GM19372 (cell line): ENCODE results near the gene HOXA13.

Experiments used
- ATAC-seq: cut with Tn5 transposase; IDR thresholded peaks from one replicate; pipeline ENCODE4 v1.9.1; 2021; ENCODE audit warnings: mild to moderate bottlenecking, low read depth, moderate library complexity; ENCODE audit not compliant: unreplicated experiment

The HOXA13 gene

GRCh38 chr7:27172315-27172774 is 27.5 kb downstream of the HOXA13 start:
- ATAC-seq: no peak

GRCh38 chr7:27171637-27172314 is 28.1 kb downstream of the HOXA13 start:
- no peak for ATAC-seq

- ATAC-seq: no peak
These were observed 28.6 kb downstream of the HOXA13 start for GRCh38 chr7:27171325-27171636.

- no peak for ATAC-seq
These were observed 29.2 kb downstream of the HOXA13 start for GRCh38 chr7:27170426-27171324.

DNA sequence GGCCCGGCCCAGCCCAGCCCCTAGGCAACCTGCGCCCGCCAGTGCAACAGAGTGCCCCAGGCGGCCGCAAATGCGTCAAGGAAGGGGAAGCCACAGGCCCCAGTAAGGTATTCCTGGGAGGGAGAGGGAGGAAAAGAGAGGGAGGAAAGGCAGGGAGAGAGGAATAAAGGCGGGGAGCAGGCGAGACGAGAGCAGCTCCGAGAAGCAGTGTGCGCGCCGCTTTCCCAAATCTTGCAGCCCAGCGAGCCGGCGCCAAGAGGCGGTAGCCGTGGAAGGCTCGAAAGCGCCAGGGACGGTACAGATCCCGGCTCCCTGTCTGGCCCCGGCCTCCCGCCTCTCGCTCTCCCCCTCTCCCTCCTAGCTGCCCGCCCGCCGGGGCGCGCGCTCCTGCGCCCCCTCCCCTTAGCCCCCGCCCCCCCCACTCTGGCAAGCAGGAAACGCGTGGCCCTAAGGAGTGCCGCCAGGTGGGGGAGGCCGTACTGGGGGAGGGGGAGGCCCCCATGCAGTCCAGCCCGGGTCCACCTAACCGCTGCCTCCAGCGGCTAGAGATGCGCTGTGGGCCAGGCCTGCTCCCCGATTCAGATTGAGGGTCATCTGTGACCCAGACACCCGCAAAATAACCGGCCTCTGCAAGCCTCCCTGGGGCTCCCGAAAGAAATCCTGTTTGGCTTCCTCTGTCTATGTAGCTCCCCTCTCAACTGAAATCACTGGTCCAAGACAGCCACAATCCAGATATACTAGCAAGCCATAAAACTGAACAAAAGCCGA is 30.0 kb downstream of the HOXA13 start:
- no peak for ATAC-seq

- ATAC-seq: no peak
These were observed 31.5 kb downstream of the HOXA13 start for GRCh38 chr7:27168265-27168947.

DNA sequence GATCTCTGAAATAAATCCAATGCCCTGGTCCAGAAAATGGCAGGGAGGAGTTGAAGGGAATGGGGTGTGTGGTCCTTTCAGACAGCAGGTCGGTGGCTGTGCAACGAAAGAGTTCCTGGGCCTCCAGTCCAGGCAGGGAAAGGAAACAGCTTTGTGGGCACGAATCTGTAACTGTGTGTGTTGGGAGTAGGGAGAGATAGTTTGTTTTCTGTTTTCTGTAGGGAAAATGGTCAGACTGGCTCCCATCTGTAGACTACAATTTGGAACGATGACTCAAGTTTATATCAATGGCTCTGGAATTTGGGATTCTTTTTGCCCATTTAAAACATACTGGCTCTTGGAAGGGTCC is 32.0 kb downstream of the HOXA13 start:
- no peak for ATAC-seq

- ATAC-seq: no peak
These were observed 33.1 kb downstream of the HOXA13 start for GRCh38 chr7:27166531-27167505.

DNA sequence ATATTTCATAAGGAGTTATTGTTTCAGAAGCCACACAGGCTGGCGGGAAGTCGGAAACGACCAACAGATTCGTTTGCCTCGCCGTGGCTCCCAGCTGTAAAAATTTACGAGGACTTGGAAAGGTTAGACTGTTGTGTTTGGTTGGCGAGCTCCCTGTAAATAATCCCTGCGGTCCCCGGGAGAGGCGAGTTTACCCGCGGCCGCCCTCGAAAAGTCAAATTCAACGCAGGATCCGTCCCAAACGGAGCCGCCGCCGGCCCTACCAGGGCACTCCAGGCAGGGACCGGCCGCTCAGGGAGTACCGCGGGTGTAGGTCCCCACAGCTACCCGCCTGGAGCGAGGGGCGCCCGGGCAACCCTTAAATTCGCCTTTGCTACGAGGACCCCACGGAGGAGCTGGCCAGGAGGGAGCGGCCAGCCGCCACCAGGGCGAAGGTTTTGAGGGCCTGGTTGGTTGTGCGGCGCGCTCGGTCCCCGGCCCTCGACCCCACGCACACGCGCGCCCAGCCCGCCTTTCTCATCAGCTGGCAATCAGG is 33.8 kb downstream of the HOXA13 start:
- no peak for ATAC-seq

GRCh38 chr7:27165089-27165995 is 34.5 kb downstream of the HOXA13 start, which contains the start of gene HOXA9:
HOXA9 (minus strand) TSS chr7:27165537; CDS start chr7:27165457, 80 bp downstream.
- ATAC-seq: no peak

DNA sequence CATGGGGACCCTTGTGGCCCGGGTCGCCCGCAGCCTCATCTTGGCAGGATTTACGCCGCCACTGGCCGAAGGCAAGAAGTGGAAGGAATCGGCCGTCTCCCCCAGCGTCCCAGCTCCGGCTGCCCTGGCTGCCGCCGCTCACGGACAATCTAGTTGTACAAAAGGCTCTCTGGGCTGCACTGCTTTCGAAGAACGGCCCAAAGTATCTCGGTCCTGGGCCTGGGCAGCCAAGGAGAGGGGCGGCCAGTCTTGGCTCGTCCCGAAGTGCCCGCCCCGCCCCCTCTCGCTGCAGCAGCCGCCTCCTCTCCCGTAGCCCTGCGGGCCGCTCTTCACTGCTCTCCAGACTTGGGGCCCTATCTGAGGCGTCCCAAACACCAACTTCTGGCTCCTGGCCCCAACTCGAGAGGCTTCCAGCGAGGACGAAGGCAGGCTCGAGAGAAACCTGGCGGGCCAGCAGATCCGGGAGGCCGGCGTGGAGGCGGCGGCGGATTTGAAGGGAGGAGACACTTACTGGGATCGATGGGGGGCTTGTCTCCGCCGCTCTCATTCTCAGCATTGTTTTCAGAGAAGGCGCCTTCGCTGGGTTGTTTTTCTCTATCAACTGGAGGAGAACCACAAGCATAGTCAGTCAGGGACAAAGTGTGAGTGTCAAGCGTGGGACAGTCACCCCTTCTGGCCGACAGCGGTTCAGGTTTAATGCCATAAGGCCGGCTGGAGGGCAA is 35.4 kb downstream of the HOXA13 start:
- no peak for ATAC-seq

GRCh38 chr7:27164045-27164366 is 35.9 kb downstream of the HOXA13 start:
- ATAC-seq: no peak

GRCh38 chr7:27163288-27164044 is 36.4 kb downstream of the HOXA13 start:
- no peak for ATAC-seq

DNA sequence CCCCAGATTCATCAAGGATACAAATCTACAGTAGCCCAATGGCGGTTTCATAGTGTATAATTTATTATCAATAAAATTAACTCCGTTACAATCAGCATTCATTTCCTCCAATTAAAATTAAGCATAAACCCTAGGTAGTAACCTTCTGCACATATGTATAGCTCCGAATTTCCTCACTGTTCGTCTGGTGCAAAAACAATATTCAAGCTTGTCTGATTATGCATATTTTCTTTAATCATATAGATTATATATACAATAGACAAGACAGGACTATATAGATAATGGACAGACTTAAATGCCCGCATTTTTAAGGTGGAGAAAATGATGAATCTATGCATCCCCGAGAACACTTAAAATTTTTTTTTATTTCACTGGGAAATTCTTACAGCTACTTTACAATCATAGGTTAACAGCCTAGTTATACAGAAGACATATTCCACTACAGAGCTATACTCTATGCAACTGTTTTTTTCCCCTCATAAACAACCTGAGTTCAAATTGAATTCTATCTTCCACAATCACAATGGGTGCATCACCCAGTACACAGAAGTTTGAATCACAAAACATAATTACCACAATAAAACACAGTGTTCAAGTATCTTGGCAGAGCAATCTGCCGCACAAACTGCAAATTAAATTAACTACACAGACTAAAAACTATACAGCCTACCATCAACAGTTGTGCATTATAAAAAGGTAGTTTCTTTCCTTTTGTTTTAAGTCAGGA is 37.2 kb downstream of the HOXA13 start:
- ATAC-seq: no peak

DNA sequence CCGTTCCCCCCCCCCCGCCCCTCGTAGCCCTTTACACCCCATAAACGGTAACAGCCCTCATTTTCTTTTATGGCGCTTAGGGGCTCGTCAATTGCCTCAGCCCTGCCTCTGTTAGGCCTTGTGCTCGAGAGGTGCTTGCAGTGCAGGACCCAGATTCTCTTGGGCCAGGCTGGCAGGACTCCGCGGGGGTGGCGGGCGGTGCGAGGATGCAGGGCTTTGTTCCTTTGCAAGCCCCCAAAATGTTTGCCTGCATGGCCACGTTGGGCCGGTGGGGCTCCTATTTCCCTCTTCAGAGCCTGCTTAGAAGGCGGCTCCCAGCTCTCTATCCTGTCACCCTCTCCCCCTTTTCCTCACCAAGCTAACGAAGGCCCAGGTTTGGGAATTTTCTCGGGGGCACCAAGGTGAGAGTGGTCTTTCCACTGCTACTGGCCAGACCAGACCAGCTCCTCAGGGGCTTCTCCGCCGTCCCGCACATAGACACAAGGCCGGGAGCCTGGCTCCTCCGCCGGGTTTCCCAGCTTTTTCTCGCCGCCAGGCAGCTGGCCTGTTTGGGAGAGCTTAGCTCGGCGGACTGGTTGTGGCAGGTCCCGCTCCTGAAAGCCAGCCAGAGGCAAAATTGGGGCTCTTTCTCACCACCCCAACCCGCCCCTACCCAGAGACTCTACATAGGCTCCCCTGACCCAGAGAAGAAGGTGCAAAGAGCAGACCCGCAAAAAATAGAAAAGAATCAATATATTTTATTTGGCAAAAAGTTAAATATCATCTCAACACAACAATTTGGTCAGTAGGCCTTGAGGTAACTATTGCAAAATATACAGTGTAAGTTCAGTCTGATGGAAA is 38.0 kb downstream of the HOXA13 start:
- no peak for ATAC-seq
